Smooth muscle cell (in vitro differentiated cells): Measurements from ENCODE around the gene NDST3. TPM values are rescaled to one million over a fixed set of nuclear protein-coding genes. Genes with fewer than 3 reads are reported as not detected.

Experiments used
- DNase-seq: peaks from one replicate; lab custom pipeline; 2025; ENCODE audit not compliant: unreplicated experiment; lab: John Stamatoyannopoulos, UW
- H2AFZ ChIP-seq: fragments of 200-600 bp; sonication (generic); 2 replicates; pipeline ENCODE4 v1.6.0; 2016; ENCODE audit warnings: antibody characterized with exemption, low read depth, mild to moderate bottlenecking
- H3F3A ChIP-seq: fragments of 200-600 bp; sonication (generic); 2 replicates; pipeline ENCODE4 v1.6.0; 2017; ENCODE audit warnings: antibody characterized with exemption, low read depth
- H3K27ac ChIP-seq: fragments of 200-600 bp; sonication (generic); 2 replicates; pipeline ENCODE4 v1.5.1; 2016; ENCODE audit warnings: low read depth, mild to moderate bottlenecking
- H3K27me3 ChIP-seq: fragments of 200-600 bp; sonication (generic); 2 replicates; pipeline ENCODE4 v1.6.1; 2016; ENCODE audit warnings: low read depth, mild to moderate bottlenecking
- H3K36me3 ChIP-seq: fragments of 200-600 bp; sonication (generic); 2 replicates; pipeline ENCODE4 v1.5.1; 2016; ENCODE audit warnings: low read depth
- H3K4me1 ChIP-seq: fragments of 200-600 bp; sonication (generic); 2 replicates; pipeline ENCODE4 v1.5.1; 2016; ENCODE audit warnings: low read depth
- H3K4me2 ChIP-seq: fragments of 200-600 bp; sonication (generic); 2 replicates; pipeline ENCODE4 v1.6.0; 2016; ENCODE audit warnings: mild to moderate bottlenecking
- H3K4me3 ChIP-seq: fragments of 200-600 bp; sonication (generic); 2 replicates; pipeline ENCODE4 v1.5.1; 2016; ENCODE audit warnings: mild to moderate bottlenecking
- H3K79me2 ChIP-seq: fragments of 200-600 bp; sonication (generic); 2 replicates; pipeline ENCODE4 v1.6.0; 2016; ENCODE audit warnings: low read depth, mild to moderate bottlenecking
- H3K9ac ChIP-seq: fragments of 200-600 bp; sonication (generic); 2 replicates; pipeline ENCODE4 v1.6.0; 2016; ENCODE audit warnings: low read depth
- H3K9me3 ChIP-seq: fragments of 200-600 bp; sonication (generic); replicated peaks from 2 replicates; pipeline ENCODE4 v1.5.1; 2016; ENCODE audit warnings: low read depth
- H4K20me1 ChIP-seq: fragments of 200-600 bp; sonication (generic); 2 replicates; pipeline ENCODE4 v1.6.0; 2016; ENCODE audit warnings: low read depth
- CTCF ChIP-seq: fragments of 200-600 bp; sonication (generic); IDR thresholded peaks from 2 replicates; pipeline ENCODE4 v1.5.1; 2017; ENCODE audit warnings: borderline replicate concordance, mild to moderate bottlenecking, antibody characterized with exemption; ENCODE audit not compliant: insufficient read depth, poor library complexity, severe bottlenecking
- WGBS: methylation state at CpG from one replicate; pipeline ENCODE4 v1.1.7; 2016; ENCODE audit warnings: low lambda C conversion rate; 5-methylcytosine and 5-hydroxymethylcytosine counted together
- polyA plus RNA-seq: library from polyadenylated mRNA; unstranded; fragments of >200 nt; fragmentation: Nextera tagmentation; extraction: Ambion mirVana; gene quantifications from 2 replicates; pipeline ENCODE4 v1.2.1, GENCODE V29; 2016
- total RNA-seq: library from RNA; depleted of rRNA; stranded (reverse); fragments of >200 nt; gene quantifications from 2 replicates; pipeline ENCODE4 v1.2.3, GENCODE V29; 2014

NDST3 gene
- total and polyA plus RNA-seq, 2 experiments from 2014 or later = 0.13 TPM; not detected in 1

- TF ChIP-seq CTCF = no peak
- Histone ChIP-seq H3K9me3 (no peaks in the 10 kb centered on the region), H4K20me1 (no peaks in the 10 kb centered on the region), H3K27ac (no peak overlapping the region), H3K9ac (no peak overlapping the region), H3K4me1 (no peaks in the 10 kb centered on the region), H3F3A (no peaks in the 10 kb centered on the region), H3K4me2 (no peak overlapping the region), H2AFZ (no peak overlapping the region), H3K4me3 (no peak overlapping the region), H3K27me3 (no peaks in the 10 kb centered on the region), H3K36me3 (no peaks in the 10 kb centered on the region), H3K79me2 (no peaks in the 10 kb centered on the region)
- WGBS = 94% methylated on average over 2 of the region's 2 CpGs
- no peak for DNase-seq
Observed at GRCh38 chr4:118215826-118216225, 181.5 kb downstream of the NDST3 start.

- Histone ChIP-seq H3K27me3 (no peaks in the 10 kb centered on the region), H3K9ac (no peak overlapping the region), H3K27ac (no peak overlapping the region), H3K79me2 (no peaks in the 10 kb centered on the region), H3K4me3 (no peak overlapping the region), H4K20me1 (no peaks in the 10 kb centered on the region), H3K4me2 (no peak overlapping the region), H3F3A (no peaks in the 10 kb centered on the region), H3K36me3 (no peaks in the 10 kb centered on the region), H2AFZ (peak overlapping the region; percentile 62), H3K9me3 (no peaks in the 10 kb centered on the region), H3K4me1 (no peaks in the 10 kb centered on the region)
- WGBS = 72% methylated on average over 2 of the region's 2 CpGs
- no peak for TF ChIP-seq CTCF
- no peak for DNase-seq
Observed at GRCh38 chr4:118221227-118221800, 187.0 kb downstream of the NDST3 start.

GRCh38 chr4:118224243-118224829 lies 190.1 kb downstream of the NDST3 start:
- no peaks in the 10 kb centered on the region for H3K27me3 ChIP-seq
- no peak overlapping the region for H3K4me2 ChIP-seq
- H3K9ac ChIP-seq = no peak overlapping the region
- H3K9me3 ChIP-seq = no peaks in the 10 kb centered on the region
- peak; percentile 80 for TF ChIP-seq CTCF
- DNase-seq = no peak
- no peaks in the 10 kb centered on the region for H3K79me2 ChIP-seq
- no peak overlapping the region for H2AFZ ChIP-seq
- H3K27ac ChIP-seq = no peak overlapping the region
- H3K4me3 ChIP-seq = no peak overlapping the region
- 30% methylated on average over 3 of the region's 3 CpGs for WGBS
- H3F3A ChIP-seq = no peaks in the 10 kb centered on the region
- H3K36me3 ChIP-seq = no peaks in the 10 kb centered on the region
- no peaks in the 10 kb centered on the region for H3K4me1 ChIP-seq
- no peaks in the 10 kb centered on the region for H4K20me1 ChIP-seq

GRCh38 chr4:118225511-118225910 lies 191.2 kb downstream of the NDST3 start:
- WGBS = 85% methylated on average over 4 of the region's 4 CpGs
- DNase-seq = no peak
- no peaks in the 10 kb centered on the region for H4K20me1 ChIP-seq

More at GRCh38 chr4:118225511-118225910, 191.2 kb downstream of the NDST3 start:
- Histone ChIP-seq H3K4me1 (no peaks in the 10 kb centered on the region), H3K9ac (no peak overlapping the region), H3K9me3 (no peaks in the 10 kb centered on the region), H3K4me2 (no peak overlapping the region), H3F3A (no peaks in the 10 kb centered on the region), H3K4me3 (no peak overlapping the region), H3K79me2 (no peaks in the 10 kb centered on the region), H2AFZ (no peak overlapping the region), H3K36me3 (no peaks in the 10 kb centered on the region), H3K27me3 (no peaks in the 10 kb centered on the region), H3K27ac (no peak overlapping the region)
- no peak for TF ChIP-seq CTCF
